Parathyroid adenoma (tissue), 2 donors: ENCODE measurements around the gene EGFL6.

Source experiments
- H2AFZ ChIP-seq: fragments of 300-600 bp; sonication (generic); one replicate; pipeline ENCODE4 v1.7.0; 2017; ENCODE audit warnings: antibody characterized with exemption, mild to moderate bottlenecking
- H3K27ac ChIP-seq: fragments of 300-600 bp; sonication (generic); one replicate; pipeline ENCODE4 v1.7.0; 2017
- H3K27me3 ChIP-seq: fragments of 300-600 bp; sonication (generic); one replicate; pipeline ENCODE4 v1.7.0; 2017; ENCODE audit warnings: low read length; ENCODE audit not compliant: control insufficient read depth, insufficient read depth
- H3K36me3 ChIP-seq: fragments of 300-600 bp; sonication (generic); one replicate; pipeline ENCODE4 v1.7.0; 2017; ENCODE audit warnings: low read length; ENCODE audit not compliant: control insufficient read depth, insufficient read depth
- H3K4me1 ChIP-seq: fragments of 300-600 bp; sonication (generic); one replicate; pipeline ENCODE4 v1.7.0; 2017; ENCODE audit warnings: control low read depth
- H3K4me2 ChIP-seq: fragments of 300-600 bp; sonication (generic); one replicate; pipeline ENCODE4 v1.7.0; 2017; ENCODE audit warnings: low read length
- H3K4me3 ChIP-seq: fragments of 300-600 bp; sonication (generic); one replicate; pipeline ENCODE4 v1.7.0; 2017; ENCODE audit warnings: low read depth, low read length
- H3K79me2 ChIP-seq: fragments of 300-600 bp; sonication (generic); one replicate; pipeline ENCODE4 v1.7.0; 2017; ENCODE audit warnings: control low read depth
- H3K9ac ChIP-seq: fragments of 300-600 bp; sonication (generic); one replicate; pipeline ENCODE4 v1.7.0; 2017; ENCODE audit warnings: mild to moderate bottlenecking
- H3K9me3 ChIP-seq: fragments of 300-600 bp; sonication (generic); one replicate; pipeline ENCODE4 v1.7.0; 2017; ENCODE audit warnings: low read length; ENCODE audit not compliant: control insufficient read depth
- TF ChIP-seq, protein P1 (sequence below): fragments of 300-600 bp; sonication (generic); IDR thresholded peaks from one replicate; pipeline ENCODE4 v1.7.0; 2017; ENCODE audit warnings: antibody characterized with exemption, mild to moderate bottlenecking
- donor health status: primary hyperparathyroidism.

Gene EGFL6

DNA sequence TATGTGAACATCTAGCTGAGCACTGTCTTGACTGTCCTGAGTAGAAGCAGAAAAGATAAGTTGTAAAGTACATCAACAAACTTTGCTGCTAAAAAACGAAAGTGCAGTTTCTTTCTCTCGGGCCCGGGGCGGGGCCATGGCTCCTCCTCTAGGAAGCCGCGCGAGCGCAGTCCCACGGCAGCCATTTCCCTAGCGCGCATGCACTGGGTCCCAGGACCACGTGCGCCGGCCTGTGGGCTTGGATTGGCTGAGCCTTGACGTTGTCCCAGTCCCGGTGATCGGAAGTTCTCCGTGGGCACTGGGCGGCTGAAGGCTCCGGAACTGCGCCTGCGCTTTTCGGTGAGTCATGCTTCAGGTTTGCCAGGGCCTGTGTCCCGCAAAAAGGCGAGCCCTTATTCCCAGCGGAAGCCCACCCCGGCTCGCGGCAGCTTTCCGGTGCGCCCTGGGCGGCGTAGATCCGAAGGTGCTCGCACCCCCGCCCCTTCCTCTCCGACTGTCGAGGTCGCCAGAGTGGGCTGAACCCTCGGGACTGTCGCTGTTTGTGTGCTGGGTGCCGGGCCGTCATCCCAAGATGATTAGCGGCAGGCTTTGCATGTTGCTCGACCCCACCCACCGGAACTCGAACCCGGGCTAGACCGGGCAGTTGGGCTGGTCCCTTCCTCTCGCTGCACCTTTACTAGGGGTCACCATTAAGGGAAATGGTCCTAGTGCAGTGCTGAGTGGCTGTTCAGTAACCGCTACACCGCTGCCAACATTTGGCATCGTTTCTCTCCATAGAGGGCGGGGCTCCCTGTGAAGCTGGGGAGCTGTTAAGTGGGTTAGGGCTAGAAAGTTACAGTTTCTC, 83.7 kb downstream of the EGFL6 start, which contains the start of gene TCEANC:
TSS of gene TCEANC (plus strand) at position 292 of the 844 bp plus-strand sequence. CDS start 9,368 bp downstream, outside the sequence.
- Histone ChIP-seq H3K27ac (peak within 1 kb of the TSS; percentile 90), H3K27me3 (no peaks in the 10 kb centered on the region), H2AFZ (peak within 1 kb of the TSS; percentile 87), H3K9me3 (no peaks in the 10 kb centered on the region), H3K36me3 (no peaks in the 10 kb centered on the region), H3K4me3 (peak within 1 kb of the TSS; percentile 69), H3K4me1 (peaks cover 4% of the 10 kb centered on the region), H3K79me2 (no peaks in the 10 kb centered on the region), H3K9ac (no peak within 1 kb of the TSS), H3K4me2 (peak within 1 kb of the TSS; percentile 75)
- TF ChIP-seq, protein P1, sequence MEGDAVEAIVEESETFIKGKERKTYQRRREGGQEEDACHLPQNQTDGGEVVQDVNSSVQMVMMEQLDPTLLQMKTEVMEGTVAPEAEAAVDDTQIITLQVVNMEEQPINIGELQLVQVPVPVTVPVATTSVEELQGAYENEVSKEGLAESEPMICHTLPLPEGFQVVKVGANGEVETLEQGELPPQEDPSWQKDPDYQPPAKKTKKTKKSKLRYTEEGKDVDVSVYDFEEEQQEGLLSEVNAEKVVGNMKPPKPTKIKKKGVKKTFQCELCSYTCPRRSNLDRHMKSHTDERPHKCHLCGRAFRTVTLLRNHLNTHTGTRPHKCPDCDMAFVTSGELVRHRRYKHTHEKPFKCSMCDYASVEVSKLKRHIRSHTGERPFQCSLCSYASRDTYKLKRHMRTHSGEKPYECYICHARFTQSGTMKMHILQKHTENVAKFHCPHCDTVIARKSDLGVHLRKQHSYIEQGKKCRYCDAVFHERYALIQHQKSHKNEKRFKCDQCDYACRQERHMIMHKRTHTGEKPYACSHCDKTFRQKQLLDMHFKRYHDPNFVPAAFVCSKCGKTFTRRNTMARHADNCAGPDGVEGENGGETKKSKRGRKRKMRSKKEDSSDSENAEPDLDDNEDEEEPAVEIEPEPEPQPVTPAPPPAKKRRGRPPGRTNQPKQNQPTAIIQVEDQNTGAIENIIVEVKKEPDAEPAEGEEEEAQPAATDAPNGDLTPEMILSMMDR, result no peak

DNA sequence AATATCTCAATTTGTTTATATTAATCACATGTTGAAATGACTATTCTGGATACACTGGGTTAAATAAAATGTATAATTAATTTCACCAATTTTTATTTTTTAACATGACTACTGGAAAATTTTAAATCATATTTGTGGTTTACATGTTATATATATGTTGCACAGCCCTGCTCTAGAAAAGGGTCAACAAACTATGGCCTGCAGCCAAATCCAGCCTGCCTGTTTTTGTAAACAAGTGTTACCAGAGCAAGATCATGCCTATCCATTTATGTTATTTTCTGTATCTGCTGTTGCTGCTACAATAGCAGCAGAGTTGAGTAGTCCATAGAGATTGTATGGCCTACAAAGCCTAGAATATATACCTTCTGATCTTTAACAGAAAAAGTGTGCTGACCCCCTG, 84.7 kb downstream of the EGFL6 start:
- Histone ChIP-seq H3K4me1 (peaks cover 4% of the 10 kb centered on the region), H3K79me2 (no peaks in the 10 kb centered on the region), H3K9ac (no peak overlapping the region), H3K27me3 (no peaks in the 10 kb centered on the region), H3K4me2 (peak overlapping the region; percentile 75), H3K9me3 (no peaks in the 10 kb centered on the region), H2AFZ (no peak overlapping the region), H3K36me3 (no peaks in the 10 kb centered on the region), H3K4me3 (peak overlapping the region; percentile 69), H3K27ac (peak overlapping the region; percentile 90)
- TF ChIP-seq, protein P1, result no peak

DNA sequence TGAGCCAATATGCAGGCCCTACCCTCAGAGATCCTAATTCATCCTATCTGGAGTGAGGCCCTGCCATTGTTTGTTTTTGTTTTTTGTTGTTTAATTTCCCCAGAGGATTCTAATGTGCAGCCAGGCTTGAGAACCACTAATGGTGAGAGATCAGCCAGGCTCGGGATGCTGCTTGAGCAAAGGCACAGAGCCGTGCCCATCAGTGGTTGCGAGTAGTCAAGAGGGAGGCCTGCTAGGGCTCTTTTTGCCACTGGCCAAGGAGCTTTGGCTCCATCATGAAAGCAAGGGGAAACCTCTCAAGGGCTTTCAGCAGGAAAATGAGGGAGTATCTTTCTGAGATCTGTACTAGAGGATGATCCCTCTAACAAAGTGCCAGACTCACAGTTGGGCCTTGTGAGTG, 86.3 kb downstream of the EGFL6 start:
- Histone ChIP-seq H3K27ac (no peak overlapping the region), H3K27me3 (no peaks in the 10 kb centered on the region), H3K79me2 (no peaks in the 10 kb centered on the region), H2AFZ (no peak overlapping the region), H3K9me3 (no peaks in the 10 kb centered on the region), H3K4me2 (no peak overlapping the region), H3K36me3 (no peaks in the 10 kb centered on the region), H3K9ac (no peak overlapping the region), H3K4me3 (no peak overlapping the region), H3K4me1 (peaks cover 4% of the 10 kb centered on the region)
- TF ChIP-seq, protein P1, result no peak

DNA sequence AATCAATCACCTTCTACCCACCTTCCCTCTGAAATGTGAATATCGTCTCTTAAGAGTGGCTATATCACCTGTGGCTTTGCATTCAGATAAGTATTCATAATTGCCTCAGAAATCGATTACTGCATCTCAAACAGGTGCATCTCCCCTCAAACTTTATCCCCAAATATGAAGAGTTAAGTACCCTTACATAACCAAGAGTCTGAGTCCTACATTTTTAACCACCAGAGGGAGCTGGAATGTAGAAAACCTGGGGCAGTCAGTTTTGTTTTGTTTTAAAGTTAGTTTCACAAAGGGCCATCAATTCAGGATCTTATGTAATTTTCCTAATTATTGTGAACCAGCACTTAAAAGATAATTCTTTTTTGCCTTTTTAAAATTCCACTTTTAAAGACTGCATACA, 89.2 kb downstream of the EGFL6 start:
- H3K27ac ChIP-seq, result no peak overlapping the region
- H3K4me2 ChIP-seq, result peak overlapping the region; percentile 31
- H2AFZ ChIP-seq, result peak overlapping the region; percentile 51
- no peaks in the 10 kb centered on the region for H3K27me3 ChIP-seq
- H3K79me2 ChIP-seq, result no peaks in the 10 kb centered on the region
- TF ChIP-seq, protein P1, result peak; percentile 69
- peaks cover 4% of the 10 kb centered on the region for H3K4me1 ChIP-seq
- H3K36me3 ChIP-seq, result no peaks in the 10 kb centered on the region
- H3K4me3 ChIP-seq, result no peak overlapping the region
- H3K9me3 ChIP-seq, result no peaks in the 10 kb centered on the region
- no peak overlapping the region for H3K9ac ChIP-seq

DNA sequence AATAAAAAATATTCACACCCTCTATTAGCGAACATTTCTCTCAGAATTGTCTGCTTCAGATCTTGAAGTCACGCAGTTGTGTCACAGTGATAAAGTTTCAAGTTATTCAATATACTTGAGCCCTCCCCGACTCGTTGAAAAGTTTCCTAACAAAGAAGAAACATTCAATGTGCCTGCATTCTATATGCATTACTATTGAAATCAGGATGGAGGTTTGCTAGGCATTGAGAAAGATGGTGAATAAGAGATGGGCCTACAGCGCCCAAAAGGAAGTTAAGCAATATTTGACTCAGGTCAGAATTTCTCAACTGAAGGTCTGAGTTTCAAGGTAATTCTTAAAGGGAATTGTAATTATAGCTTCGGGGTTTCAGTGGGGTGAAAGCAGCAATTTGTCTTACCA, 89.7 kb downstream of the EGFL6 start:
- H3K79me2 ChIP-seq, result no peaks in the 10 kb centered on the region
- peak overlapping the region; percentile 31 for H3K4me2 ChIP-seq
- H3K27ac ChIP-seq, result no peak overlapping the region
- no peak overlapping the region for H3K4me3 ChIP-seq
- no peaks in the 10 kb centered on the region for H3K36me3 ChIP-seq
- H3K9ac ChIP-seq, result no peak overlapping the region
- peak overlapping the region; percentile 51 for H2AFZ ChIP-seq
- TF ChIP-seq, protein P1, result no peak
- no peaks in the 10 kb centered on the region for H3K9me3 ChIP-seq
- no peaks in the 10 kb centered on the region for H3K4me1 ChIP-seq
- no peaks in the 10 kb centered on the region for H3K27me3 ChIP-seq
